ENCODE measurements around the gene MAD1L1. TPM values are rescaled to one million over a fixed set of nuclear protein-coding genes. Genes with fewer than 3 reads are reported as not detected.
"Not testable (repeated sequence)": the region's sequence is repeated elsewhere in the genome, so short reads cannot be mapped to it uniquely, and the experiment has no call there.

MAD1L1 gene
- total RNA-seq, 1 donor from 2014 or later = 40.9 TPM

DNA sequence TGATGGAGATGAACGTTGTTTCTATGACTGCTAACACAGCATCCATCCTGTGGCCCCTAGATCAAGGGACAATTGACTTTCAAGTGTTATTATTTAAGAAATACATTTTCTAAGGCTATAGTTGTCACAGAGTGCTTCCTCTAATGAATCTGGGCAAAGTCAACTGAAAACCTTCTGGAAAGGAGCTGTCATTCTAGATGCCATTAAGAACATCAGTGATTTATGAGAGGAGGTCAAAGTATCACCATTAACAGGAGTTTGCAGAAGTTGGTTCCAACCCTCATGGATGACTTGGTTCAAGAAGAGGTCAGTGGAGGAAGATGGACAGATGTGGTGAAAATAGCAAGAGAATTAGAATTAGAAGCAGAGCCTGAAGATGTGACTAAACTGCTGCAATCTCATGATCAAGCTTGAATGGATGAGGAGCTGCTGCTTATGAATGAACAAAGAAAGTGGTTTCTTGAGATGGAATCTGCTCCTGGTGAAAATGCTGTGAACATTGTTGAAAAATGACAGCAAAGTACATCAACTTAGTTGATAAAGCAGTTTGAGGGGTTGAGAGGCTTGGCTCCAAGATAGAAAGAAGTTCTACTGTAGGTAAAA, 400.7 kb downstream of the MAD1L1 start:
- not testable (repeated sequence) for DNase-seq (ENCODE audit: low read depth)

DNA sequence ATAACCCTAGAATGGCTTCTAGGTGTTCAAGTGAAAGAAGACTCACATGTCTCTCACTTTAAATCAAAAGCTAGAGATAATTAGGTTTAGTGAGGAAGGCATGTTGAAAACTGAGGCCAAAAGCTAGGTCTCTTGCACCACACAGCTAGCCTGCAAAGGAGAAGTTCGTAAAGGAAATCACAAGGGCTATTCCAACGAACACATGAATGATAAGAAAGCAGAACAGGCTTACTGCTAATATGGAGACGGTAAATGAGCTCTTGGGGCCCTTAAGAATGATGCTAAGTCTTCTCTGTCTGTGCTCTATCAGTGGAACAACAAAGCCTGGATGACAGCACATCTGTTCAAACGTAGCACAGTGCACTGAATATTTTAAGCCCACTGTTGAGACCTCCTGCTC, 401.3 kb downstream of the MAD1L1 start:
- not testable (repeated sequence) for DNase-seq (ENCODE audit: low read depth)

GRCh38 chr7:1829668-1830067, 403.1 kb downstream of the MAD1L1 start:
- not testable (repeated sequence) for DNase-seq (ENCODE audit: low read depth)

GRCh38 chr7:1829111-1829510, 403.6 kb downstream of the MAD1L1 start:
- DNase-seq (ENCODE audit: low read depth) = no peak

- not testable (repeated sequence) for DNase-seq (ENCODE audit: low read depth)
Measured at GRCh38 chr7:1828170-1828569, 404.6 kb downstream of the MAD1L1 start.

DNA sequence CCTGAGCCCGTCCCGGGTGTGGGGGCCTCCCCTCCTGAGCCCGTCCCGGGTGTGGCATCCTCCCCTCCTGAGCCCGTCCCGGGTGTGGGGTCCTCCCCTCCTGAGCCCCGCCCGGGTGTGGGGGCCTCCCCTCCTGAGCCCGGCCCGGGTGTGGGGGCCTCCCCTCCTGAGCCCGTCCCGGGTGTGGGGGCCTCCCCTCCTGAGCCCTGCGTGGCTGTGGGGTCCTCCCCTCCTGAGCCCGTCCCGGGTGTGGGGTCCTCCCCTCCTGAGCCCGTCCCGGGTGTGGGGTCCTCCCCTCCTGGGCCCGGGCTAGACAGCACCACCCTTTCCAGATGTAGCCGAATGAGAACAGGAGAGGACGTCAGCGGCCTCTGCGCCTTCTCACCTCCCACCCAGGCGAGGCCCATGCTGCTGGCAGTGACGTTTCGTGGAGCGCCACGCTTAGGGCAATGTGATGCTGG, 405.2 kb downstream of the MAD1L1 start:
- not testable (repeated sequence) for DNase-seq (ENCODE audit: low read depth)

GRCh38 chr7:1826931-1827330, 405.8 kb downstream of the MAD1L1 start:
- not testable (repeated sequence) for DNase-seq (ENCODE audit: low read depth)

- no peak for DNase-seq (ENCODE audit: low read depth)
Measured at GRCh38 chr7:1825897-1826741, 406.6 kb downstream of the MAD1L1 start.

GRCh38 chr7:1825647-1825896, 407.2 kb downstream of the MAD1L1 start:
- not testable (repeated sequence) for DNase-seq (ENCODE audit: low read depth)

DNA sequence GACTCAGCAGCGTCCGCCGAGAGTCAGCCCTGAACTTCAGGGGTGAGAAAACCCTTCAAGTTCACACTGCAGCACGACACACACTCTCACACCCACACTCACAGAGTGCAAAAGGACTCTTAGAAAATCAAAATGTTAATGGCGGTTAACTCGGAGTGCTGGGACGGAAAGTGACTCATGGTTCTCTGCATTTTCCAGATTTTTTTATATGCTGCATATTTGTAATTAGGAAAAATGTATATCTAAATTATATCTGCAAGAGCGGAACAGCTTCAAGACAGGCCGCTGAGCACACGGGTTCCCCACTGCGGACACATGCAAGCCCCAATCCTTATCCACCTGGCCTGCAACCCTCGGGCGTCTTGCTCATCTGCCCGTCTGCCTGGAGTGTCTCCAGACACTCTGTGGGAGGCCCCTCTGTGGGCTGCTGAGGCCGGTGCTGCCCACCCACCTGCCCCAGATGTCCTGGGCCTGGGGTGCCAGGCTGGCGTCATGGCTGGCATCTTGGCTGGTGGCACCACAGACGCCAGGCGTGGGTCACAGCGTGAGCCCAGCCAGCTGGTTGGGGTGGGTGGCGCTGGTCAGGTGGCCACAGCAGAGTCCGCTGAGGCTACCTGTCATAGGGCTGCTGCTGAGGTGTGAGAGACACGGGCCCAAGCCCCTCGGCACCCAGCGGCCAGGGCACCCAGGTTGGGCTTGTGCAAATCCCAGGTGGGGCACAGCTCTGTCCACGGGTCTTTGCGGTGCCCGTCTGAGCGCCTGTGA, 407.7 kb downstream of the MAD1L1 start:
- DNase-seq (ENCODE audit: low read depth) = not testable (repeated sequence)

- DNase-seq (ENCODE audit: low read depth) = not testable (repeated sequence)
Measured at GRCh38 chr7:1824151-1824881, 408.4 kb downstream of the MAD1L1 start.

GRCh38 chr7:1823376-1824150, 409.2 kb downstream of the MAD1L1 start:
- DNase-seq (ENCODE audit: low read depth) = no peak

DNA sequence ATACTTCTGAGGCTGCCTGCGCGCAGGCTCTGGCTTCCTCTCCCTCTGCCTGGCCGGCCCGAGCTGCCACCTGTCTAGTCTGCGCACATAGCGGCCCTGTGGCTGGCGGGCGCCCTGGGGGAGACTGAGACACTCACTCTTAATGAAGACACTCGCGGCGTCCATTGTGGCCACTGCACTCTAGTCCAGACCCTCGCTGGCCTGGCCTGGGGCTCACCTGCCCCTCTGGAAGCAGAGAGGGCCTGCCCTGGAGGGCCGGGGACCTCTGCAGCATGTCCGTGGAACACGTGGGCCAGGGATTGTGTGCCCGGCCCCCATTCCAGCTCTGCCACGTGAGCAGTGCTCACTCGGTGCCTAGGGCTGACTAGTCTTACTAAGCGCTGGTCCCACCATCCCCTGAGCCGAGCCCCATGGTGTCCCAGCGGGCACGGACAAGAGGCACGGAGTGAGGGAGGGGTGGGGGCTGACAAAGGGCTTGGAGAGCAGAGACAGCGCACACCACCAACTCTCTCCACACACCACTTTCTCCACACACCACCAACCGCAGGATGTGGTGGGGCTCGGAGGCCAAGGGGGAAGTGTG, 413.4 kb downstream of the MAD1L1 start:
- no peak for DNase-seq (ENCODE audit: low read depth)

GRCh38 chr7:1818575-1819258, 414.0 kb downstream of the MAD1L1 start:
- DNase-seq (ENCODE audit: low read depth) = peak; percentile 66

- no peak for DNase-seq (ENCODE audit: low read depth)
Measured at GRCh38 chr7:1817061-1817712, 415.6 kb downstream of the MAD1L1 start.

GRCh38 chr7:1816451-1816850, 416.3 kb downstream of the MAD1L1 start:
- DNase-seq (ENCODE audit: low read depth) = peak; percentile 30

DNA sequence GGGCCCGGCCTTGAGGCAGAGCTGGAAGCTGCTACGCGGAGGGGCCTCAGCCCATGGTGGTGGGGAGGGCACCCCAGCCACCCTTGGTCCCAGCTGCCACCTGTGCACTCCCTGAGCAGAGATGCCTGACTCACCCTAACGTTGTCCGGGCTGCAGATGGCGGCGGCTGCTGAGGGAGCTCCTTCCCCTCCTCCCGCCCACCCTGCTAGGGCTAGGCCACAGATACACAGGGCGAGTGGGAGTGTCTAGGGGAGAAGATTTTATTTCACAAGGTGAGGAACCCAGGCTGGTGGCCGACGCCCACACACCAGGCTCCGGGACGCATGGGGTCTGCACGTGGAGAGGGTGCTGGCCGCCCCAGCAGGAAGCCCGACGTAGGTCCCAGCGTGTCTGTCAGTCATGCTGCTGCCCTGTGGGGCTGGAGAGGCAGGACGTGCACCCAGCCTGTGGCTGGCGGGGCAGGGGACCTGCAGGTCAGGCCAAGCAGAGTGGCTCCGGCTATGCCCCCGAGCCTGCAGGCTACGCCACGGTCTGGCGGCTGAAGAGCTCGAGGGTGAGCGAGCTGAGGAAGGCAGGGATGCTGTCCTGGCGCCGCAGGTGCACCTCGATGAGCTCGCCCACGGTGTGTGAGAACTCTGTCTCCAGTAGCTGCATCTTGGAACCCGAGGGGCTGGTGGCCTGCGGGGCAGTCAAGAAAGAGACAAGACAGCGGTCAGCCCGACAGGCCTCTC, 417.0 kb downstream of the MAD1L1 start:
- peak; percentile 67 for DNase-seq (ENCODE audit: low read depth)

DNA sequence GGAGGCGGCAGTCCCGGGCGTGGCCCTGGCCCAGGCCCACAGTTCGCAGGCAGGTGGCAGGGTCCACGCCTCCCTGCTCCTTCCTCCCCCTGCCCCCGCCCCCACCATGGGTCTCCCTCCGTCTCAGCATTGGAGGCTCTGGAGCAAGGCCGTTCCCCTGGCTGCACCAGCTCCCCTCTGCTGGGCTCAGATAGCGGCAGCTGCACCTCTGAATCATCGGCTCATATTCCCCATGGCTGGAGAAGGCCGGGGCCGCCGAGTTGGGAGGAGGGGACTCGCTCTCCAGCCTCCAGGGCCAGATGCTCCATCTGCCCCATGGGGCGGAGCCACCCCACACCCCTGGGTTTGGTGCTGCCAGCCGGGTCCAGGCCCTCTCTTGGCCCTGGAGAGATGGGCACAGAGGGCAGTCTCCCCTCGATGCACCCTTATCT, 417.7 kb downstream of the MAD1L1 start:
- DNase-seq (ENCODE audit: low read depth) = peak; percentile 99
